ENCODE measurements around the gene ZNF175.

- TF ChIP-seq PRDM15 (CRISPR knock-in tag; IDR thresholded peaks at IDR 0.05) (no peak), MTA2 (IDR thresholded peaks at IDR 0.05; ENCODE audit: low read depth) (no peak), USF1 (IDR thresholded peaks at IDR 0.05; ENCODE audit: borderline replicate concordance, extremely low read length, insufficient read depth, low read depth, low read length) (no peak), EZH2 (IDR thresholded peaks at IDR 0.05; ENCODE audit: borderline replicate concordance, control insufficient read depth, low read depth, low read length) (no peak), RAD21 (IDR thresholded peaks at IDR 0.05; ENCODE audit: insufficient read depth, low read depth, low read length) (no peak), EGR1 (IDR thresholded peaks at IDR 0.05; ENCODE audit: borderline replicate concordance in 1 of 2, low read depth in 2 of 2, low read length in 2 of 2) (no peak), EP300 (IDR thresholded peaks at IDR 0.05; ENCODE audit: borderline replicate concordance in 1 of 2, control insufficient read depth in 1 of 2, low read depth in 2 of 2, low read length in 2 of 2) (no peak), POLR2AphosphoS5 (IDR thresholded peaks at IDR 0.05; ENCODE audit: low read length) (no peak), ELK1 (IDR thresholded peaks at IDR 0.05; ENCODE audit: low read depth, low read length) (no peak), HDAC2 (IDR thresholded peaks at IDR 0.05) (no peak), CTCF (IDR thresholded peaks at IDR 0.05 in 2 of 3, conservative IDR thresholded peaks at IDR 0.05 in 1 of 3; ENCODE audit: control insufficient read depth in 2 of 3, extremely low read depth in 1 of 3, insufficient read depth in 1 of 3, low read depth in 3 of 3, low read length in 3 of 3) (no peak), ESRRA (IDR thresholded peaks at IDR 0.05; ENCODE audit: low read length) (no peak), BRCA1 (IDR thresholded peaks at IDR 0.05; ENCODE audit: low read depth, low read length) (no peak)
These were observed 1.3 kb downstream of the ZNF175 start for GRCh38 chr19:51572410-51572809.
